Osteocyte (in vitro differentiated cells): ENCODE results near the gene MAFG. TPM values are rescaled to one million over a fixed set of nuclear protein-coding genes. Genes with fewer than 3 reads are reported as not detected.

ENCODE experiments used
- DNase-seq: peaks from one replicate; pipeline ENCODE4 v3.0.0; 2021; ENCODE audit warnings: mixed read lengths; ENCODE audit not compliant: unreplicated experiment; ENCODE audit errors: extremely low spot score
- H3K27ac Mint-ChIP-seq: one replicate; pipeline ENCODE4 v1.8.0; 2021; ENCODE audit warnings: mild to moderate bottlenecking, mixed read lengths; ENCODE audit not compliant: unreplicated experiment
- H3K27me3 Mint-ChIP-seq: one replicate; pipeline ENCODE4 v1.8.0; 2021; ENCODE audit warnings: mixed read lengths; ENCODE audit not compliant: unreplicated experiment
- H3K36me3 Mint-ChIP-seq: one replicate; pipeline ENCODE4 v1.8.0; 2021; ENCODE audit warnings: mixed read lengths; ENCODE audit not compliant: unreplicated experiment
- H3K4me1 Mint-ChIP-seq: one replicate; pipeline ENCODE4 v1.8.0; 2021; ENCODE audit warnings: mixed read lengths; ENCODE audit not compliant: unreplicated experiment
- H3K4me3 Mint-ChIP-seq: one replicate; pipeline ENCODE4 v1.8.0; 2021; ENCODE audit warnings: mild to moderate bottlenecking, moderate library complexity, mixed read lengths; ENCODE audit not compliant: unreplicated experiment
- H3K9me3 Mint-ChIP-seq: one replicate; pipeline ENCODE4 v1.8.0; 2021; ENCODE audit warnings: mixed read lengths; ENCODE audit not compliant: unreplicated experiment
- CTCF ChIP-seq: fragments of 200-600 bp; sonication (generic); IDR thresholded peaks from 2 replicates; pipeline ENCODE4 v1.5.0; 2021; ENCODE audit warnings: antibody characterized with exemption, mild to moderate bottlenecking, moderate library complexity
- total RNA-seq: library from RNA; stranded (reverse); gene quantifications from 2 replicates; pipeline ENCODE4 v1.2.1, GENCODE V29; 2021

MAFG gene
- total RNA-seq, 1 donor from 2014 or later: 34.7 TPM

- no peak for TF ChIP-seq CTCF
Measured at GRCh38 chr17:81908793-81909192, 18.7 kb downstream of the MAFG start.

DNA sequence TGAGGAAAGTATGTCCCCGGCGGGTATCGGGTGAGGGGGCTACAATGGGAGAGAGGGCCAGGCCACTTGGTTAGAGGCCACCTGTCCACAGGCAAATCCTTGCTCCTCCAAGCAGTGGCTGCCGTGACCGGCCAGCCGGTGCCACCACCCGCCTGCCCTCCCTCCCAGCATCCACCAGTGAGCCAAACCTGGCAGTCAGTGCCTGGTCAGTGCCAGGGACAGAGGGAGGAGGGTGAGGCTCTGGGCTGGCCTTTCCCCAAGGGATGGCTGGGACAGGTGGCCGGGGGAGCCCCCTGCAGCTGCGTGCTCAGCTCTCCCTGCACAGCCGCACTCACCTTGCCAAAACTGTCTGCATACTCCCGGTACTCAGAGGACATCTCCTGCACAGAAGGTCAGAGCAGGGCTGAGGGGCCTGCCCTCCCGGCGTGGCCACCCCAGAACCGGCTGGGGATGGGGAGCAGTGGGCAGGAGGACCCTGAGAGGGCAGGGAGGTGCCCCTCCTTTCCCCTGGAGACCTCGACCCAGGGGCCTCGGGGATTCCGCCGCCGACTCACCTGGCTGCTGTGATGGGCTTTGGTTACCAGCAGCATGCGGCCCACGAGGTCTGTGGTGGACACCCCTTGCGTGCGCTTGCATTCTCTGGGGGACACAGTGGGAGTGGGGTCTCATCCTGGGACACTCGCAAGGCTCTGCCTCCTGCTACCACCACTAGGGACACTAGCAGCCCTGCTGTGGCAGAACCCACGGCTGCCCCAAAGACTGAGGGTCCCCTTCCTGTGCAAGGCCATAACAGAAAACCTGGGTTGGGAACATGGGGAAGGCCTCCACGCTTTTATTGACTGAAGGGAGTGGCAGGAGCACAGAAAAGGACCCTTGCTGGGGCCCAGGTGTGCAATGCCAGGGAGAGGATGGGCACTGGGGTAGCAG, 20.1 kb downstream of the MAFG start:
- H3K4me3 Mint-ChIP-seq: no peak overlapping the region
- no peak for TF ChIP-seq CTCF
- no peak for DNase-seq
- H3K9me3 Mint-ChIP-seq: no peaks in the 10 kb centered on the region
- H3K36me3 Mint-ChIP-seq: peaks cover 8% of the 10 kb centered on the region
- no peaks in the 10 kb centered on the region for H3K27me3 Mint-ChIP-seq
- peaks cover 9% of the 10 kb centered on the region for H3K4me1 Mint-ChIP-seq
- H3K27ac Mint-ChIP-seq: no peak overlapping the region

More at GRCh38 chr17:81908793-81909192, 18.7 kb downstream of the MAFG start:
- no peaks in the 10 kb centered on the region for H3K27me3 Mint-ChIP-seq
- H3K27ac Mint-ChIP-seq: no peak overlapping the region
- DNase-seq: no peak
- H3K36me3 Mint-ChIP-seq: peaks cover 17% of the 10 kb centered on the region
- no peaks in the 10 kb centered on the region for H3K9me3 Mint-ChIP-seq
- H3K4me1 Mint-ChIP-seq: peaks cover 9% of the 10 kb centered on the region
- H3K4me3 Mint-ChIP-seq: no peak overlapping the region

DNA sequence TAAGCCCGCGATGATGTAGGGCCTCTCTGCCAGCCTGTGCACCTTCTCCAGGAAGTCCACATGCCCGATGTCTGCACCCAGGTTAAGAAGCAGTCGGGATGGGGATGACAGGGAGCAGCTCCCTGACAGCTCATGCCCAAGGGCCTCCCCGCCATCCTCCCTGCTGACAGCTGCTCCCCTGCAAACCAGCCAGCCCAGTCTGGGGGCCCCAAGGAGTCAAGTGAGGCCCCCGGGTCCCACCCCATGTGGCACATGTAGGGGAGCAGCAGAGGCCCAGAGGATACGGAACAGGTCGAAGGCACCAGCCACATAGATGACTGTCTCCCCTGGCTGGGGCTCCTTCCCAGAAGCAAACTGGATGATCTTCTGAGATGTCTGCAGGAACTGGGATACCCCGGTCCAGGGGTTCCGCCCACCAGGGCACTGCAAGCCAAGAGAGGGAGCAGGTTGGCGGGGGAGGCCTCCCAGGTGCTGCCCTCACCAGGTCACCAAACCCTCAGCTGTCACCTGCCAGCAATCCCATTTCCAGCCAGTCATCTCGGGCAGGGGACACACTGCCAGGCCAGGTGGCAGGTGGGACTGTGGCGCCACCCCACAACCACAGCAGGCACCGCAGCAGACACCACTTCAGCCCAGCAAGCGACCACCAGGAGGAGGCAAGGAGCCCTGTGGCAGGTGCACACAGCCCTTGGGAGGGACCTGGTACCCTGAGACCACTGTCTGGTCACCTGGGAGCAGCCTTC, 20.9 kb downstream of the MAFG start:
- no peak for TF ChIP-seq CTCF
- H3K9me3 Mint-ChIP-seq: no peaks in the 10 kb centered on the region

GRCh38 chr17:81905993-81906392, 21.5 kb downstream of the MAFG start:
- no peaks in the 10 kb centered on the region for H3K9me3 Mint-ChIP-seq
- TF ChIP-seq CTCF: no peak
- no peak overlapping the region for H3K4me3 Mint-ChIP-seq
- no peak for DNase-seq
- peaks cover 8% of the 10 kb centered on the region for H3K4me1 Mint-ChIP-seq
- no peak overlapping the region for H3K27ac Mint-ChIP-seq
- no peaks in the 10 kb centered on the region for H3K27me3 Mint-ChIP-seq
- peaks cover 5% of the 10 kb centered on the region for H3K36me3 Mint-ChIP-seq

More for the DNA sequence above, 20.9 kb downstream of the MAFG start:
- H3K4me3 Mint-ChIP-seq: no peak overlapping the region
- H3K4me1 Mint-ChIP-seq: peaks cover 7% of the 10 kb centered on the region
- no peak overlapping the region for H3K27ac Mint-ChIP-seq
- H3K36me3 Mint-ChIP-seq: peaks cover 5% of the 10 kb centered on the region
- H3K27me3 Mint-ChIP-seq: no peaks in the 10 kb centered on the region
- no peak for DNase-seq

- Mint-ChIP-seq H3K36me3 (peaks cover 5% of the 10 kb centered on the region), H3K4me1 (peaks cover 8% of the 10 kb centered on the region), H3K27ac (no peak overlapping the region), H3K4me3 (no peak overlapping the region), H3K9me3 (no peaks in the 10 kb centered on the region), H3K27me3 (no peaks in the 10 kb centered on the region)
- no peak for DNase-seq
- no peak for TF ChIP-seq CTCF
Measured at GRCh38 chr17:81905424-81905875, 22.1 kb downstream of the MAFG start.
